Thyroid gland (tissue), 4 donors: Measurements from ENCODE around the gene AP1S1. TPM values are rescaled to one million over a fixed set of nuclear protein-coding genes. Genes with fewer than 3 reads are reported as not detected.
"Not testable (repeated sequence)": the region's sequence is repeated elsewhere in the genome, so short reads cannot be mapped to it uniquely, and the experiment has no call there.

Experiments used
- DNase-seq, 2 donors: peaks; one replicate each; pipeline ENCODE4 v3.0.0-alpha.2; 2019
- H3K27ac ChIP-seq, 3 donors: fragments of 200-600 bp; sonication (generic); 1 replicate in 2 of 3; 2 replicates in 1 of 3; pipeline ENCODE4 v1.5.1; 2016 to 2019; ENCODE audit warnings: mild to moderate bottlenecking in 1 of 3, moderate library complexity in 1 of 3
- H3K27me3 ChIP-seq: fragments of 200-600 bp; sonication (generic); one replicate; pipeline ENCODE4 v1.5.1; 2019
- H3K36me3 ChIP-seq, 2 donors: fragments of 200-600 bp; sonication (generic); one replicate each; pipeline ENCODE4 v1.5.1; 2016 to 2019
- H3K4me1 ChIP-seq, 2 donors: fragments of 200-600 bp; sonication (generic); one replicate each; pipeline ENCODE4 v1.5.1; 2017 to 2019
- H3K4me3 ChIP-seq, 3 donors: fragments of 200-600 bp; sonication (generic); replicated peaks in 1 of 3; 1 replicate in 2 of 3; 2 replicates in 1 of 3; pipeline ENCODE4 v1.5.1; 2016; ENCODE audit warnings: mild to moderate bottlenecking in 1 of 3
- H3K9me3 ChIP-seq: fragments of 200-600 bp; sonication (generic); one replicate; pipeline ENCODE4 v1.5.1; 2017
- CTCF ChIP-seq, 6 experiments: fragments of 200-600 bp in 3 of 6; fragments of 450-650 bp in 3 of 6; sonication (generic) in 3 of 6; IDR thresholded peaks; one replicate each; pipeline ENCODE4 v1.5.1; 2016 to 2019; ENCODE audit warnings: antibody characterized with exemption in 6 of 6, mild to moderate bottlenecking in 2 of 6, inconsistent platforms in 1 of 6, moderate library complexity in 1 of 6
- POLR2A ChIP-seq, 2 donors: fragments of 450-650 bp; IDR thresholded peaks; one replicate each; pipeline ENCODE4 v1.6.1; 2017; ENCODE audit warnings: antibody characterized with exemption in 2 of 2, mild to moderate bottlenecking in 2 of 2, moderate library complexity in 1 of 2
- WGBS, 2 donors: methylation state at CpG; one replicate each; pipeline ENCODE4 v1.1.5; 2017; 5-methylcytosine and 5-hydroxymethylcytosine counted together
- intact Hi-C: fragments of 100-400 bp; cut with DNase I; formaldehyde crosslinking; loops from one replicate; pipeline ENCODE4 v1.15.1; 2023
- total RNA-seq, 4 donors: library from RNA; depleted of rRNA; stranded (reverse); fragments of >200 nt; gene quantifications; one replicate each; pipeline ENCODE4 v1.2.3, GENCODE V29; 2016

The AP1S1 gene
- total RNA-seq, 4 donors from 2014 or later: 29.0 to 59.6 (median 41.3) TPM

- no peak for TF ChIP-seq CTCF (IDR thresholded peaks at IDR 0.05)
- TF ChIP-seq POLR2A (IDR thresholded peaks at IDR 0.05): no peak
- 81 to 82% methylated on average over 9 to 13 of the region's 14 CpGs for WGBS, 2 donors
- Histone ChIP-seq H3K9me3 (no peaks in the 10 kb centered on the region), H3K4me1 (peaks cover 21 to 25% of the 10 kb centered on the region in 2 donors), H3K27me3 (no peaks in the 10 kb centered on the region), H3K27ac (no peak overlapping the region), H3K4me3 (no peak overlapping the region), H3K36me3 (no peaks in the 10 kb centered on the region)
- DNase-seq: no peak
- intact Hi-C loops: no loop called here
These were observed 26.0 kb upstream of the AP1S1 start for GRCh38 chr7:101128040-101128834.

GRCh38 chr7:101129603-101130117 is 24.6 kb upstream of the AP1S1 start:
- TF ChIP-seq CTCF (IDR thresholded peaks at IDR 0.05) (no peak), POLR2A (IDR thresholded peaks at IDR 0.05) (no peak)
- no peaks in the 10 kb centered on the region for H3K9me3 ChIP-seq
- no peaks in the 10 kb centered on the region for H3K27me3 ChIP-seq
- no peak overlapping the region for H3K4me3 ChIP-seq
- peaks cover 21 to 25% of the 10 kb centered on the region in 2 donors for H3K4me1 ChIP-seq
- intact Hi-C loops: no loop called here
- H3K27ac ChIP-seq: no peak overlapping the region
- H3K36me3 ChIP-seq: no peaks in the 10 kb centered on the region
- WGBS, 2 donors: 95 to 97% methylated on average over 3 of the region's 3 CpGs
- no peak for DNase-seq

- WGBS, 2 donors: 86 to 92% methylated on average over 18 of the region's 18 CpGs
- intact Hi-C loops, H3K27ac ChIP-seq, H3K4me1 ChIP-seq, H3K36me3 ChIP-seq, H3K4me3 ChIP-seq, H3K27me3 ChIP-seq, DNase-seq, H3K9me3 ChIP-seq: not testable (repeated sequence)
These were observed 21.4 kb upstream of the AP1S1 start for GRCh38 chr7:101132626-101133600.

- Histone ChIP-seq H3K4me3 (no peak overlapping the region), H3K36me3 (no peaks in the 10 kb centered on the region), H3K27me3 (no peaks in the 10 kb centered on the region), H3K27ac (no peak overlapping the region), H3K9me3 (no peaks in the 10 kb centered on the region), H3K4me1 (peaks cover 0 to 13% of the 10 kb centered on the region in 2 donors)
- DNase-seq: no peak
- intact Hi-C loops: no loop called here
- WGBS, 2 donors: 76 to 88% methylated on average over 15 of the region's 15 CpGs
- TF ChIP-seq CTCF (IDR thresholded peaks at IDR 0.05): no peak
- TF ChIP-seq POLR2A (IDR thresholded peaks at IDR 0.05): no peak
These were observed 20.5 kb upstream of the AP1S1 start for GRCh38 chr7:101133621-101134398.

GRCh38 chr7:101134399-101134980 is 19.8 kb upstream of the AP1S1 start:
- H3K27ac ChIP-seq: no peak overlapping the region
- no peaks in the 10 kb centered on the region for H3K36me3 ChIP-seq
- H3K27me3 ChIP-seq: no peaks in the 10 kb centered on the region
- DNase-seq: no peak
- intact Hi-C loops: no loop called here
- peaks cover 0 to 14% of the 10 kb centered on the region in 2 donors for H3K4me1 ChIP-seq
- TF ChIP-seq POLR2A (IDR thresholded peaks at IDR 0.05) (no peak), CTCF (IDR thresholded peaks at IDR 0.05) (no peak)
- 86 to 90% methylated on average over 6 of the region's 6 CpGs for WGBS, 2 donors
- H3K4me3 ChIP-seq: no peak overlapping the region
- no peaks in the 10 kb centered on the region for H3K9me3 ChIP-seq
